OCI-LY7 (cell line): Measurements from ENCODE around the gene WRNIP1. TPM values are rescaled to one million over a fixed set of nuclear protein-coding genes. Genes with fewer than 3 reads are reported as not detected.
A peak's percentile ranks its signal among the peaks of the same experiment; 100 is the strongest.

ENCODE experiments used
- BruUV-seq: library from RNA; stranded (reverse); fragments of 400-500 nt; replicated peaks from 2 replicates; lab custom pipeline; 2021; lab: Mats Ljungman, UMichigan
- CTCF ChIA-PET: fragments of 300-600 bp; sonication (Branson Sonifier 250); formaldehyde crosslinking; loops from one replicate; lab custom pipeline; 2022; ENCODE audit warnings: antibody characterized with exemption; ENCODE audit not compliant: unreplicated experiment; lab: Charles Lee
- POLR2A ChIA-PET: fragments of 300-600 bp; sonication (Branson Sonifier 250); formaldehyde crosslinking; loops from one replicate; lab custom pipeline; 2022; ENCODE audit warnings: antibody characterized with exemption; lab: Charles Lee
- DNase-seq: peaks from one replicate; pipeline ENCODE4 v3.0.0-alpha.2; 2015; ENCODE audit warnings: low spot score
- H2AFZ ChIP-seq: fragments of 200-600 bp; sonication (generic), shearing (Covaris generic); 2 replicates; pipeline ENCODE4 v1.6.1; 2014; ENCODE audit warnings: mild to moderate bottlenecking, antibody characterized with exemption, low read length, moderate library complexity
- H3K27ac ChIP-seq: fragments of 200-600 bp; sonication (generic); 2 replicates; pipeline ENCODE4 v1.5.1; 2014; ENCODE audit warnings: mixed run types, low read depth, mild to moderate bottlenecking, moderate library complexity, low read length, inconsistent platforms; ENCODE audit not compliant: poor library complexity, severe bottlenecking
- H3K36me3 ChIP-seq: fragments of 200-600 bp; sonication (generic); 2 replicates; pipeline ENCODE4 v1.6.1; 2014; ENCODE audit warnings: mild to moderate bottlenecking, antibody characterized with exemption, low read length, moderate library complexity, mixed read lengths; ENCODE audit not compliant: insufficient read depth
- H3K4me1 ChIP-seq: fragments of 200-600 bp; sonication (generic); 2 replicates; pipeline ENCODE4 v1.5.1; 2014; ENCODE audit warnings: mild to moderate bottlenecking, low read length; ENCODE audit not compliant: insufficient read depth, poor library complexity, severe bottlenecking
- H3K4me2 ChIP-seq: fragments of 200-600 bp; sonication (generic); 2 replicates; pipeline ENCODE4 v1.6.1; 2014; ENCODE audit warnings: mild to moderate bottlenecking, low read length
- H3K4me3 ChIP-seq: fragments of 200-600 bp; sonication (generic); 2 replicates; pipeline ENCODE4 v1.5.1; 2014; ENCODE audit warnings: mild to moderate bottlenecking, low read depth, low read length; ENCODE audit not compliant: poor library complexity, severe bottlenecking
- H3K79me2 ChIP-seq: fragments of 200-600 bp; sonication (generic); 2 replicates; pipeline ENCODE4 v1.6.1; 2016; ENCODE audit warnings: low read depth, mild to moderate bottlenecking, low read length, moderate library complexity, mixed read lengths; ENCODE audit not compliant: insufficient read depth
- H3K9me2 ChIP-seq: fragments of 200-600 bp; sonication (generic); 2 replicates; pipeline ENCODE4 v1.6.1; 2016; ENCODE audit warnings: mild to moderate bottlenecking, low read length, mixed read lengths; ENCODE audit not compliant: insufficient read depth
- H3K9me3 ChIP-seq: fragments of 200-600 bp; sonication (generic); 2 replicates; pipeline ENCODE4 v1.6.1; 2014; ENCODE audit warnings: mild to moderate bottlenecking, mixed run types, low read length, mixed read lengths
- H4K20me1 ChIP-seq: fragments of 200-600 bp; sonication (generic); 2 replicates; pipeline ENCODE4 v1.6.1; 2014; ENCODE audit warnings: mild to moderate bottlenecking, antibody characterized with exemption, low read length, moderate library complexity, mixed read lengths; ENCODE audit not compliant: insufficient read depth
- EZH2phosphoT487 ChIP-seq: fragments of 200-600 bp; sonication (generic); IDR thresholded peaks from 2 replicates; pipeline ENCODE4 v1.6.1; 2018; ENCODE audit warnings: low read depth, borderline replicate concordance, mild to moderate bottlenecking, mixed run types, antibody characterized with exemption, low read length, moderate library complexity, mixed read lengths
- intact Hi-C: fragments of 100-400 bp; cut with micrococcal nuclease; formaldehyde crosslinking; loops from one replicate; pipeline ENCODE4 v1.10.0; 2022; ENCODE audit not compliant: unreplicated experiment
- total RNA-seq, 2 experiments: library from RNA; depleted of rRNA in 1 of 2; stranded (reverse); fragments of >200 nt in 1 of 2; shearing (Covaris generic) in 1 of 2; gene quantifications; 2 replicates each; pipeline ENCODE4 v1.2.3, GENCODE V29; 2014 to 2022
- TF ChIP-seq, protein P1 (sequence below): fragments of 200-600 bp; sonication (generic); conservative IDR thresholded peaks from 2 replicates; pipeline ENCODE4 v1.5.1; 2014; ENCODE audit warnings: mild to moderate bottlenecking, antibody characterized with exemption, low read length, moderate library complexity, mixed read lengths

The WRNIP1 gene
- total RNA-seq, 2 experiments from 2014 or later, result 43.8 to 54.2 TPM

DNA sequence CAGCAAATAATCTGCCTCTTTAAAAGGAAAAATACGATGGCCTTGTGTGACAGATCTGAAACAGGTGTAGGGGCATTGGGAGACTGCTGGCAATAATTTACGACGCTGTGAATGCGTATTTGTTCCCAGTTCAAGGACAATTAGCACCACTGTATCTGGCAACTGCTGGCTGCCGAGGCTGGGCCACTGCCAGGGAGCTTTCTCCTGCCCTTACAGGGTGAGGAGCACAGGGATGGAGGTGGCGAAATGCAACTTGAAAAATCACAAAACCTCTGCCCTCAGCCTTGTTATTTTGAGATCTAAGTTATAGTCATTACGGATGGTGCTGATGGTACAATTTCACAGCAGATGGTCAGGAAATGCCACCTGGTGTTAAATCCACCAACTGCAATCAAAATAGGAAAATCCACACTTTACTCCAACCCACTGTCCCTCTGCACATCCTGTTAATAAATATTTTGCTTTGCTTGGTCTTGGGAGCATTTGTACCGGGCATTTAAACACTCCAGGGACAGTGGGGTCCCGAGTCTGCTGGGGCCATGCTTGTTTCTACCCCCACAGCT is 20.9 kb upstream of the WRNIP1 start:
- H3K4me3 ChIP-seq, result no peak overlapping the region
- CTCF ChIA-PET, result no interaction called here

DNA sequence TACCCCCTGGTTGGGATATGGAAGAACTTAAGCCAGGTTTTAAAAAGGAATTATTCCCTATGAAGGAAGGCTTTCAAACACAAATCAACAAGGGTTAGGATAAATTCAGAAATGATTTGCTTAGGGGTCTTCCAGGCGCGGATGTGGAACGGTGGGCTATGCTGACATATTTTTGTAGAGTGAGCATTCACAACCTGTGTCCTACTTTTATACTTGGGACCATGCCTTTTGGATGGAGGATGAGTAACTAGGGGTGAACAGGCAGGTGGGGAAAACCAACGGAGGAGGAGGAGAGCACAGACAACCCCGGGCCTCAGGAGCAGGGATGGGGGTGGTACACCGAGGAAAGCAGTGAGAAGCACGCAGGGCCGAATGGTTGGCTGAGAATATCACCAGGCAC is 20.4 kb upstream of the WRNIP1 start:
- Histone ChIP-seq H3K36me3 (no peaks in the 10 kb centered on the region), H3K27ac (no peak overlapping the region), H3K4me1 (peaks cover 1% of the 10 kb centered on the region), H3K4me3 (no peak overlapping the region), H3K9me3 (no peaks in the 10 kb centered on the region), H4K20me1 (no peaks in the 10 kb centered on the region), H3K9me2 (no peaks in the 10 kb centered on the region), H3K79me2 (no peaks in the 10 kb centered on the region), H3K4me2 (no peak overlapping the region), H2AFZ (no peak overlapping the region)
- CTCF ChIA-PET, result no interaction called here
- POLR2A ChIA-PET, result no interaction called here
- no peak for DNase-seq
- BruUV-seq, result no TSS peak
- intact Hi-C loops, result no loop called here
- TF ChIP-seq, protein P1, sequence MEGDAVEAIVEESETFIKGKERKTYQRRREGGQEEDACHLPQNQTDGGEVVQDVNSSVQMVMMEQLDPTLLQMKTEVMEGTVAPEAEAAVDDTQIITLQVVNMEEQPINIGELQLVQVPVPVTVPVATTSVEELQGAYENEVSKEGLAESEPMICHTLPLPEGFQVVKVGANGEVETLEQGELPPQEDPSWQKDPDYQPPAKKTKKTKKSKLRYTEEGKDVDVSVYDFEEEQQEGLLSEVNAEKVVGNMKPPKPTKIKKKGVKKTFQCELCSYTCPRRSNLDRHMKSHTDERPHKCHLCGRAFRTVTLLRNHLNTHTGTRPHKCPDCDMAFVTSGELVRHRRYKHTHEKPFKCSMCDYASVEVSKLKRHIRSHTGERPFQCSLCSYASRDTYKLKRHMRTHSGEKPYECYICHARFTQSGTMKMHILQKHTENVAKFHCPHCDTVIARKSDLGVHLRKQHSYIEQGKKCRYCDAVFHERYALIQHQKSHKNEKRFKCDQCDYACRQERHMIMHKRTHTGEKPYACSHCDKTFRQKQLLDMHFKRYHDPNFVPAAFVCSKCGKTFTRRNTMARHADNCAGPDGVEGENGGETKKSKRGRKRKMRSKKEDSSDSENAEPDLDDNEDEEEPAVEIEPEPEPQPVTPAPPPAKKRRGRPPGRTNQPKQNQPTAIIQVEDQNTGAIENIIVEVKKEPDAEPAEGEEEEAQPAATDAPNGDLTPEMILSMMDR, result no peak
- TF ChIP-seq EZH2phosphoT487, result no peak

More for the DNA sequence above, 20.9 kb upstream of the WRNIP1 start:
- DNase-seq, result no peak
- BruUV-seq, result no TSS peak
- H3K9me2 ChIP-seq, result no peaks in the 10 kb centered on the region
- H3K4me2 ChIP-seq, result no peak overlapping the region
- POLR2A ChIA-PET, result no interaction called here
- no peak overlapping the region for H3K27ac ChIP-seq
- H3K4me1 ChIP-seq, result no peaks in the 10 kb centered on the region
- H2AFZ ChIP-seq, result no peak overlapping the region
- H4K20me1 ChIP-seq, result no peaks in the 10 kb centered on the region
- no peak for TF ChIP-seq EZH2phosphoT487
- TF ChIP-seq, protein P1, result peak; percentile 48; the same call in 1 of the 2 replicates
- no peaks in the 10 kb centered on the region for H3K79me2 ChIP-seq
- intact Hi-C loops, result no loop called here
- no peaks in the 10 kb centered on the region for H3K36me3 ChIP-seq
- H3K9me3 ChIP-seq, result no peaks in the 10 kb centered on the region

DNA sequence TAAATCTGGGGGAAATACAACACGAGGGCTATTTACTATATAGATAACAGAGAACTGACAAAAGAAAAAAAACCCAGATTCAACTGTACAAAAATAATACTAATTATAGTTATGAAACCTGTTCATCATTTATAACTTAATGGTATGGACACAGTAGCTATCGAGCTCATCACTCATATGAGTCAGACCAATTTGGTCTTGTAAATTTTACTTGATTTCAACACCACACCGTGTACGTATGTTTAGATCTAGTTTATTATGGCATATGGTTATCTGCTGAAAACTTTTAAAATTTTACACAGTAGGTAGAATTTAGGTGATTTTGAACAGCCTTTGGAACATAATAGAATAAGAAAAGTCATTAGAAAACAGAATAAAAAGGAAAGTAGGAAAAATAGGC is 19.9 kb upstream of the WRNIP1 start:
- ChIA-PET POLR2A (interaction anchor here (1.2 kb wide), 1 partner anchor 12 kb away, joined by 4 read pairs; no protein-coding TSS in a partner anchor), CTCF (no interaction called here)
- Histone ChIP-seq H3K9me2 (no peaks in the 10 kb centered on the region), H2AFZ (no peak overlapping the region), H3K27ac (no peak overlapping the region), H3K4me3 (no peak overlapping the region), H3K9me3 (no peaks in the 10 kb centered on the region), H3K79me2 (no peaks in the 10 kb centered on the region), H3K4me1 (peaks cover 3% of the 10 kb centered on the region), H3K4me2 (no peak overlapping the region), H4K20me1 (no peaks in the 10 kb centered on the region), H3K36me3 (no peaks in the 10 kb centered on the region)
- intact Hi-C loops, result no loop called here
- no TSS peak for BruUV-seq
- TF ChIP-seq, protein P1, result no peak
- no peak for DNase-seq
